ENCODE data around the gene IFITM1.

- TF ChIP-seq ZNF274 (IDR thresholded peaks at IDR 0.05; ENCODE audit: low read depth, low read length) = no peak
- no peak for TF ChIP-seq SUZ12 (IDR thresholded peaks at IDR 0.05; ENCODE audit: extremely low read depth, insufficient read depth, insufficient read length)
These were observed 17.0 kb downstream of the IFITM1 start for GRCh38 chr11:330694-331357.
